SK-N-SH (cell line): ENCODE measurements around the gene RCSD1. TPM values are rescaled to one million over a fixed set of nuclear protein-coding genes. Genes with fewer than 3 reads are reported as not detected.

ENCODE experiments used
- CTCF ChIA-PET: fragments of 300-600, 350-600 bp; formaldehyde crosslinking; extraction: SDS; loops from one replicate; lab custom pipeline; 2021; lab: Yijun Ruan, JAX
- POLR2A ChIA-PET: fragments of 350-600 bp; sonication (Branson Sonifier 250); formaldehyde crosslinking; extraction: SDS; loops from one replicate; lab custom pipeline; 2020; ENCODE audit warnings: antibody characterized with exemption, inconsistent platforms; lab: Yijun Ruan, JAX
- DNase-seq: peaks from one replicate; pipeline ENCODE4 v3.0.0; 2012
- H2AFZ ChIP-seq: fragments of 200-600 bp; sonication (generic); 2 replicates; pipeline ENCODE4 v1.8.1; 2016; ENCODE audit warnings: antibody characterized with exemption, mild to moderate bottlenecking, low read depth
- H3F3A ChIP-seq: fragments of 200-600 bp; sonication (generic); replicated peaks from 2 replicates; pipeline ENCODE3; 2016; ENCODE audit warnings: antibody characterized with exemption, mild to moderate bottlenecking; ENCODE audit not compliant: insufficient read depth
- H3K27ac ChIP-seq, 2 experiments: fragments of 200-500 bp in 1 of 2; fragments of 200-600 bp in 1 of 2; sonication (Bioruptor generic) in 1 of 2; sonication (generic), shearing (Covaris generic) in 1 of 2; 2 replicates each; pipeline versions ENCODE4 v1.5.1 to v1.6.1; 2014 to 2016; ENCODE audit warnings: low read depth in 2 of 2, inconsistent platforms in 1 of 2, low read length in 1 of 2, mild to moderate bottlenecking in 1 of 2, mixed read lengths in 1 of 2
- H3K27me3 ChIP-seq: fragments of 200-600 bp; sonication (generic), shearing (Covaris generic); 2 replicates; pipeline ENCODE4 v1.6.1; 2016; ENCODE audit warnings: mixed run types; ENCODE audit not compliant: insufficient read depth
- H3K36me3 ChIP-seq, 2 experiments: fragments of 200-500 bp in 1 of 2; fragments of 200-600 bp in 1 of 2; sonication (Bioruptor generic) in 1 of 2; sonication (generic) in 1 of 2; replicated peaks in 1 of 2; 2 replicates each; pipeline versions ENCODE3 to v1.5.1; 2014 to 2016; ENCODE audit warnings: low read length in 1 of 2, mild to moderate bottlenecking in 1 of 2; ENCODE audit not compliant: insufficient read depth in 2 of 2, control insufficient read depth in 1 of 2
- H3K4me1 ChIP-seq, 2 experiments: fragments of 200-500 bp in 1 of 2; fragments of 200-600 bp in 1 of 2; sonication (Bioruptor generic) in 1 of 2; sonication (generic), shearing (Covaris generic) in 1 of 2; 2 replicates each; pipeline versions ENCODE4 v1.5.1 to v1.6.1; 2014 to 2016; ENCODE audit warnings: low read depth in 1 of 2, low read length in 1 of 2, mixed run types in 1 of 2; ENCODE audit not compliant: insufficient read depth in 2 of 2, control insufficient read depth in 1 of 2
- H3K4me2 ChIP-seq: fragments of 200-600 bp; sonication (generic), shearing (Covaris generic); 2 replicates; pipeline ENCODE4 v1.6.1; 2017; ENCODE audit warnings: mixed run types
- H3K4me3 ChIP-seq, 2 experiments: fragments of 200-500 bp in 1 of 2; fragments of 200-600 bp in 1 of 2; sonication (Bioruptor generic) in 1 of 2; sonication (generic), shearing (Covaris generic) in 1 of 2; 2 replicates each; pipeline versions ENCODE4 v1.5.1 to v1.8.1; 2014 to 2016; ENCODE audit warnings: low read depth in 2 of 2, inconsistent platforms in 1 of 2, low read length in 1 of 2, mild to moderate bottlenecking in 1 of 2, mixed read lengths in 1 of 2, moderate library complexity in 1 of 2
- H3K79me2 ChIP-seq: fragments of 200-600 bp; sonication (generic); 2 replicates; pipeline ENCODE4 v1.8.1; 2017; ENCODE audit warnings: mild to moderate bottlenecking; ENCODE audit not compliant: insufficient read depth
- H3K9ac ChIP-seq: fragments of 200-600 bp; sonication (generic); 2 replicates; pipeline ENCODE4 v1.6.1; 2017; ENCODE audit warnings: mixed run types
- H3K9me2 ChIP-seq: fragments of 200-600 bp; sonication (generic); 2 replicates; pipeline ENCODE4 v1.6.1; 2017; ENCODE audit warnings: mixed run types
- H3K9me3 ChIP-seq: fragments of 200-600 bp; sonication (generic); 2 replicates; pipeline ENCODE4 v1.6.1; 2017; ENCODE audit warnings: mixed run types, mild to moderate bottlenecking, moderate library complexity
- H4K20me1 ChIP-seq: fragments of 200-600 bp; sonication (generic); 2 replicates; pipeline ENCODE4 v1.6.1; 2017; ENCODE audit warnings: mild to moderate bottlenecking, mixed run types; ENCODE audit not compliant: insufficient read depth
- EP300 ChIP-seq, 2 experiments: IDR thresholded peaks; 2 replicates each; pipeline versions ENCODE4 v1.4.0 to v1.6.1; 2012; ENCODE audit warnings: borderline replicate concordance in 1 of 2, low read depth in 1 of 2, low read length in 1 of 2
- EZH2phosphoT487 ChIP-seq: fragments of 200-600 bp; sonication (generic); IDR thresholded peaks from 2 replicates; pipeline ENCODE4 v1.6.1; 2017; ENCODE audit warnings: low read depth, mixed run types, mild to moderate bottlenecking, antibody characterized with exemption, moderate library complexity, borderline replicate concordance
- FOSL2 ChIP-seq: IDR thresholded peaks from 2 replicates; pipeline ENCODE4 v1.4.0; 2012; ENCODE audit warnings: low read depth, mild to moderate bottlenecking, moderate library complexity, borderline replicate concordance
- FOXJ3 ChIP-seq: sonication (generic); formaldehyde crosslinking; IDR thresholded peaks from 2 replicates; pipeline ENCODE4 v1.5.1; 2020; ENCODE audit warnings: mild to moderate bottlenecking, missing genetic modification reagents
- GABPA ChIP-seq: IDR thresholded peaks from 2 replicates; pipeline ENCODE4 v1.4.0; 2012; ENCODE audit warnings: low read depth, mild to moderate bottlenecking
- GATA2 ChIP-seq: sonication (generic); formaldehyde crosslinking; IDR thresholded peaks from 2 replicates; pipeline ENCODE4 v1.5.0; 2020; ENCODE audit warnings: mild to moderate bottlenecking, missing genetic modification reagents
- JUND ChIP-seq: IDR thresholded peaks from 2 replicates; pipeline ENCODE4 v1.4.0; 2012
- NFIC ChIP-seq: IDR thresholded peaks from 2 replicates; pipeline ENCODE4 v1.4.0; 2012; ENCODE audit warnings: borderline replicate concordance
- NRF1 ChIP-seq: IDR thresholded peaks from 2 replicates; pipeline ENCODE4 v1.6.1; 2012; ENCODE audit warnings: low read depth, mild to moderate bottlenecking, low read length
- POLR2AphosphoS5 ChIP-seq: IDR thresholded peaks from 2 replicates; pipeline ENCODE4 v1.6.1; 2012; ENCODE audit warnings: low read depth, low read length
- RAD21 ChIP-seq: IDR thresholded peaks from 2 replicates; pipeline ENCODE4 v1.6.1; 2012; ENCODE audit warnings: mild to moderate bottlenecking, low read length
- RCOR1 ChIP-seq: fragments of 150-350 bp; IDR thresholded peaks from 2 replicates; pipeline ENCODE4 v1.6.1; 2017; ENCODE audit warnings: antibody characterized with exemption, low read length
- RFX5 ChIP-seq: IDR thresholded peaks from 2 replicates; pipeline ENCODE4 v1.6.1; 2012; ENCODE audit warnings: mild to moderate bottlenecking, improper control_type of control experiment, low read length
- RXRA ChIP-seq: IDR thresholded peaks from 2 replicates; pipeline ENCODE4 v1.4.0; 2012; ENCODE audit warnings: low read depth, mild to moderate bottlenecking, borderline replicate concordance
- SIN3A ChIP-seq: IDR thresholded peaks from 2 replicates; pipeline ENCODE4 v1.6.1; 2012; ENCODE audit warnings: low read depth, mild to moderate bottlenecking, low read length, moderate library complexity, borderline replicate concordance
- TCF12 ChIP-seq: IDR thresholded peaks from 2 replicates; pipeline ENCODE4 v1.4.0; 2012
- YY1 ChIP-seq: IDR thresholded peaks from 2 replicates; pipeline ENCODE4 v1.4.0; 2012; ENCODE audit warnings: low read depth, mild to moderate bottlenecking
- WGBS: methylation state at CpG from one replicate; pipeline ENCODE4 v1.1.6; 2017; ENCODE audit warnings: low lambda C conversion rate; 5-methylcytosine and 5-hydroxymethylcytosine counted together
- polyA plus RNA-seq, 3 experiments: library from polyadenylated mRNA; depleted of rRNA; stranded (reverse); fragments of >200 nt; gene quantifications; 2 replicates each; pipeline ENCODE4 v1.2.3, GENCODE V29; 2012
- TF ChIP-seq, protein P1 (sequence below): IDR thresholded peaks from 2 replicates; pipeline ENCODE4 v1.4.0; 2012; ENCODE audit warnings: low read depth
- TF ChIP-seq, protein P2 (sequence below): fragments of 200-600 bp; sonication (generic); IDR thresholded peaks from 2 replicates; pipeline ENCODE4 v1.6.1; 2017; ENCODE audit warnings: antibody characterized with exemption, mild to moderate bottlenecking, moderate library complexity
- TF ChIP-seq, protein P3 (sequence below): fragments of 150-350 bp; IDR thresholded peaks from 2 replicates; pipeline ENCODE4 v1.6.1; 2017; ENCODE audit warnings: antibody characterized with exemption, low read length, low read depth, borderline replicate concordance
- TF ChIP-seq, protein P4 (sequence below): IDR thresholded peaks from 2 replicates; pipeline ENCODE4 v1.6.1; 2012; ENCODE audit warnings: mild to moderate bottlenecking, low read depth, low read length, moderate library complexity
- TF ChIP-seq, protein P5 (sequence below): fragments of 150-350 bp; IDR thresholded peaks from 2 replicates; pipeline ENCODE4 v1.6.1; 2016; ENCODE audit warnings: mild to moderate bottlenecking, low read depth, low read length

Gene RCSD1
- polyA plus RNA-seq, 1 of the 3 experiments (the other 2 are of a cell fraction): 0.02 TPM

DNA sequence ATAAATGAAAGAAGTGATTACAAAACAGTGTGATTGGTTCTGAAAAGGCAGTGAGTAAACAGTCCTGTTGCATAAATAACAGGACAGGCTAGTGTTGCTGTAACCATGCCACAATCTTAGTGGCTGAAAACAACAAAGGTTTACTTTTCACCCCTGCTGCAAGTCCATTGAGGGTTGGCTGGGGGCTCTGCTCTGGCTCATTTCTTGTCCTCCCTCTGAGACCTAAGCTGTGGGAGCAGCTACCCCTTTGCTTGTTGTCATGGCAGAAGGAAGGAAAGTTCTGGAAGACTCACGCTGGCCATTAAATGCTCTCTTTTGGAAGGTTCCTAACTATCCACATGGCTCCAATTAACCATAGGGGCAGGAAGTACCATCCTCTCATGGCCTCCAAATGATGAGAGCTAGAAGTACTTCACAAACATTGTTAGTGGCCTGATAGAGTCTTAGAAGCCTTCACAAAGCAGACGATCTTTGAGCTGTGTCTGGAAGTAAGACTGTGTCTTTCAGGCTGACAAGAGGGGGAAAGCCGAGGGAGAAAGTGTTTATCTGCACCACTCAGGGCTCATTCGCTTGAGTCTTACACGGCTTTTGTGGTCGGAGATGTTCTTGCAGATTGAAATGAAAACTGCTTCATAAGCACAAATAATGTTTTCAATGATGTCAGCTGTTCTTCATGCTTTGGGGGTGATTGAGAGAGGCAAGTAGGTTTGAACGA lies 11.9 kb downstream of the RCSD1 start:
- no peaks in the 10 kb centered on the region; the same call in 1 of the 2 replicates for H3K27me3 ChIP-seq
- POLR2A ChIA-PET: no interaction called here
- no peaks in the 10 kb centered on the region for H3K36me3 ChIP-seq
- TF ChIP-seq YY1: no peak
- no peak for TF ChIP-seq NFIC
- TF ChIP-seq FOXJ3 (CRISPR knock-in tag): no peak
- no peak for TF ChIP-seq FOSL2
- TF ChIP-seq EZH2phosphoT487: no peak
- TF ChIP-seq RXRA: no peak
- no peak for TF ChIP-seq RFX5
- no peak for TF ChIP-seq SIN3A
- no peak for TF ChIP-seq RAD21
- no peak for TF ChIP-seq POLR2AphosphoS5
- no peak for TF ChIP-seq GATA2 (CRISPR knock-in tag)
- CTCF ChIA-PET: no interaction called here
- no peaks in the 10 kb centered on the region for H3K9me3 ChIP-seq
- H3K79me2 ChIP-seq: no peaks in the 10 kb centered on the region
- no peak overlapping the region for H3K4me3 ChIP-seq
- no peaks in the 10 kb centered on the region for H3F3A ChIP-seq
- H3K4me2 ChIP-seq: no peak overlapping the region
- no peaks in the 10 kb centered on the region for H4K20me1 ChIP-seq
- H2AFZ ChIP-seq: no peak overlapping the region
- no peaks in the 10 kb centered on the region for H3K9me2 ChIP-seq
- H3K27ac ChIP-seq: no peak overlapping the region
- no peak for DNase-seq
- H3K9ac ChIP-seq: no peak overlapping the region
- WGBS: 75% methylated on average over 7 of the region's 7 CpGs
- peaks cover 0 to 2% of the 10 kb centered on the region in 2 experiments; a peak in 1 of 4 replicates for H3K4me1 ChIP-seq

DNA sequence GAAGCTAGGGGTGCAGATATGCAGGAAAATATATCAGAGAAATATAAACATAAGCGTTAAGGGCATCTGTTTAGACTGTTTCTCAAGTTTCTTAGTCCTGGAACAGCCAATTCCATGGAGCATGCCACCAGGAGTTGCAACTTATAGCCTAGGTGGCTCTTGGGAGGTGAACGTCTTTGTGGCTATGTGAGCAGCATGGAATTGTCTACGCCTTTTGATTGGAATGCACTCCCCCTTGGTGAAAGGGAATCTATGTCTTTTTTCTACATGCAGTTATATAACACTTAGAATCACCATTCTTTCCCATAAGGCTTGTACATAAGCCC lies 12.4 kb downstream of the RCSD1 start:
- Histone ChIP-seq H3F3A (no peaks in the 10 kb centered on the region), H3K4me2 (no peak overlapping the region), H3K9me3 (no peaks in the 10 kb centered on the region), H3K36me3 (no peaks in the 10 kb centered on the region), H3K27me3 (no peaks in the 10 kb centered on the region; the same call in 1 of the 2 replicates), H3K4me3 (no peak overlapping the region), H3K79me2 (no peaks in the 10 kb centered on the region), H3K9me2 (no peaks in the 10 kb centered on the region), H4K20me1 (no peaks in the 10 kb centered on the region), H3K9ac (no peak overlapping the region), H3K27ac (no peak overlapping the region), H2AFZ (no peak overlapping the region), H3K4me1 (peaks cover 0 to 2% of the 10 kb centered on the region in 2 experiments; a peak in 1 of 4 replicates)
- no peak for DNase-seq
- CTCF ChIA-PET: no interaction called here
- POLR2A ChIA-PET: no interaction called here
- WGBS: 50% methylated on average over 3 of the region's 3 CpGs
- TF ChIP-seq EP300 (IDR thresholded peaks at IDR 0.05; ENCODE audit: borderline replicate concordance in 1 of 2, low read depth in 1 of 2, low read length in 1 of 2): no peak
- TF ChIP-seq, protein P1, sequence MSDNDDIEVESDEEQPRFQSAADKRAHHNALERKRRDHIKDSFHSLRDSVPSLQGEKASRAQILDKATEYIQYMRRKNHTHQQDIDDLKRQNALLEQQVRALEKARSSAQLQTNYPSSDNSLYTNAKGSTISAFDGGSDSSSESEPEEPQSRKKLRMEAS: no peak
- no peak for TF ChIP-seq GABPA
- TF ChIP-seq, protein P2, sequence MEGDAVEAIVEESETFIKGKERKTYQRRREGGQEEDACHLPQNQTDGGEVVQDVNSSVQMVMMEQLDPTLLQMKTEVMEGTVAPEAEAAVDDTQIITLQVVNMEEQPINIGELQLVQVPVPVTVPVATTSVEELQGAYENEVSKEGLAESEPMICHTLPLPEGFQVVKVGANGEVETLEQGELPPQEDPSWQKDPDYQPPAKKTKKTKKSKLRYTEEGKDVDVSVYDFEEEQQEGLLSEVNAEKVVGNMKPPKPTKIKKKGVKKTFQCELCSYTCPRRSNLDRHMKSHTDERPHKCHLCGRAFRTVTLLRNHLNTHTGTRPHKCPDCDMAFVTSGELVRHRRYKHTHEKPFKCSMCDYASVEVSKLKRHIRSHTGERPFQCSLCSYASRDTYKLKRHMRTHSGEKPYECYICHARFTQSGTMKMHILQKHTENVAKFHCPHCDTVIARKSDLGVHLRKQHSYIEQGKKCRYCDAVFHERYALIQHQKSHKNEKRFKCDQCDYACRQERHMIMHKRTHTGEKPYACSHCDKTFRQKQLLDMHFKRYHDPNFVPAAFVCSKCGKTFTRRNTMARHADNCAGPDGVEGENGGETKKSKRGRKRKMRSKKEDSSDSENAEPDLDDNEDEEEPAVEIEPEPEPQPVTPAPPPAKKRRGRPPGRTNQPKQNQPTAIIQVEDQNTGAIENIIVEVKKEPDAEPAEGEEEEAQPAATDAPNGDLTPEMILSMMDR: no peak
- TF ChIP-seq, protein P3, sequence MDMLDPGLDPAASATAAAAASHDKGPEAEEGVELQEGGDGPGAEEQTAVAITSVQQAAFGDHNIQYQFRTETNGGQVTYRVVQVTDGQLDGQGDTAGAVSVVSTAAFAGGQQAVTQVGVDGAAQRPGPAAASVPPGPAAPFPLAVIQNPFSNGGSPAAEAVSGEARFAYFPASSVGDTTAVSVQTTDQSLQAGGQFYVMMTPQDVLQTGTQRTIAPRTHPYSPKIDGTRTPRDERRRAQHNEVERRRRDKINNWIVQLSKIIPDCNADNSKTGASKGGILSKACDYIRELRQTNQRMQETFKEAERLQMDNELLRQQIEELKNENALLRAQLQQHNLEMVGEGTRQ: no peak
- TF ChIP-seq JUND: no peak
- TF ChIP-seq, protein P4, sequence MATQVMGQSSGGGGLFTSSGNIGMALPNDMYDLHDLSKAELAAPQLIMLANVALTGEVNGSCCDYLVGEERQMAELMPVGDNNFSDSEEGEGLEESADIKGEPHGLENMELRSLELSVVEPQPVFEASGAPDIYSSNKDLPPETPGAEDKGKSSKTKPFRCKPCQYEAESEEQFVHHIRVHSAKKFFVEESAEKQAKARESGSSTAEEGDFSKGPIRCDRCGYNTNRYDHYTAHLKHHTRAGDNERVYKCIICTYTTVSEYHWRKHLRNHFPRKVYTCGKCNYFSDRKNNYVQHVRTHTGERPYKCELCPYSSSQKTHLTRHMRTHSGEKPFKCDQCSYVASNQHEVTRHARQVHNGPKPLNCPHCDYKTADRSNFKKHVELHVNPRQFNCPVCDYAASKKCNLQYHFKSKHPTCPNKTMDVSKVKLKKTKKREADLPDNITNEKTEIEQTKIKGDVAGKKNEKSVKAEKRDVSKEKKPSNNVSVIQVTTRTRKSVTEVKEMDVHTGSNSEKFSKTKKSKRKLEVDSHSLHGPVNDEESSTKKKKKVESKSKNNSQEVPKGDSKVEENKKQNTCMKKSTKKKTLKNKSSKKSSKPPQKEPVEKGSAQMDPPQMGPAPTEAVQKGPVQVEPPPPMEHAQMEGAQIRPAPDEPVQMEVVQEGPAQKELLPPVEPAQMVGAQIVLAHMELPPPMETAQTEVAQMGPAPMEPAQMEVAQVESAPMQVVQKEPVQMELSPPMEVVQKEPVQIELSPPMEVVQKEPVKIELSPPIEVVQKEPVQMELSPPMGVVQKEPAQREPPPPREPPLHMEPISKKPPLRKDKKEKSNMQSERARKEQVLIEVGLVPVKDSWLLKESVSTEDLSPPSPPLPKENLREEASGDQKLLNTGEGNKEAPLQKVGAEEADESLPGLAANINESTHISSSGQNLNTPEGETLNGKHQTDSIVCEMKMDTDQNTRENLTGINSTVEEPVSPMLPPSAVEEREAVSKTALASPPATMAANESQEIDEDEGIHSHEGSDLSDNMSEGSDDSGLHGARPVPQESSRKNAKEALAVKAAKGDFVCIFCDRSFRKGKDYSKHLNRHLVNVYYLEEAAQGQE: no peak
- TF ChIP-seq TCF12: no peak
- TF ChIP-seq NRF1: no peak
- no peak for TF ChIP-seq RCOR1
- TF ChIP-seq, protein P5, sequence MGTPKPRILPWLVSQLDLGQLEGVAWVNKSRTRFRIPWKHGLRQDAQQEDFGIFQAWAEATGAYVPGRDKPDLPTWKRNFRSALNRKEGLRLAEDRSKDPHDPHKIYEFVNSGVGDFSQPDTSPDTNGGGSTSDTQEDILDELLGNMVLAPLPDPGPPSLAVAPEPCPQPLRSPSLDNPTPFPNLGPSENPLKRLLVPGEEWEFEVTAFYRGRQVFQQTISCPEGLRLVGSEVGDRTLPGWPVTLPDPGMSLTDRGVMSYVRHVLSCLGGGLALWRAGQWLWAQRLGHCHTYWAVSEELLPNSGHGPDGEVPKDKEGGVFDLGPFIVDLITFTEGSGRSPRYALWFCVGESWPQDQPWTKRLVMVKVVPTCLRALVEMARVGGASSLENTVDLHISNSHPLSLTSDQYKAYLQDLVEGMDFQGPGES: no peak
